Natural killer cell (primary cell): ENCODE measurements around the gene KRI1. TPM values are rescaled to one million over a fixed set of nuclear protein-coding genes. Genes with fewer than 3 reads are reported as not detected.
A peak's percentile ranks its signal among the peaks of the same experiment; 100 is the strongest.
"Not testable (repeated sequence)": the region's sequence is repeated elsewhere in the genome, so short reads cannot be mapped to it uniquely, and the experiment has no call there.

Experiments used
- ATAC-seq, 3 donors: fragments of 150-1000 bp in 2 of 3; fragments of 200-7000 bp in 1 of 3; cut with Tn5 transposase; 1 replicate in 1 of 3; 2 replicates in 2 of 3; pipeline ENCODE4 v1.10.0; 2021; ENCODE audit warnings: mild to moderate bottlenecking in 2 of 3, moderate library complexity in 2 of 3
- DNase-seq, 2 donors: peaks; one replicate each; pipeline versions ENCODE4 v3.0.0 to v3.0.0-alpha.2; 2013 to 2021; ENCODE audit warnings: mixed read lengths in 1 of 2
- H3K27ac ChIP-seq: one replicate; pipeline ENCODE4 v1.5.1; 2013; ENCODE audit warnings: mild to moderate bottlenecking, low read length
- H3K27me3 ChIP-seq: one replicate; pipeline ENCODE4 v1.6.1; 2013; ENCODE audit warnings: low read length; ENCODE audit not compliant: control insufficient read depth, insufficient read depth
- H3K36me3 ChIP-seq: one replicate; pipeline ENCODE4 v1.6.1; 2013; ENCODE audit warnings: low read length; ENCODE audit not compliant: control insufficient read depth, insufficient read depth
- H3K4me1 ChIP-seq: one replicate; pipeline ENCODE4 v1.6.1; 2013; ENCODE audit warnings: low read length; ENCODE audit not compliant: control insufficient read depth, insufficient read depth
- H3K4me3 ChIP-seq: one replicate; pipeline ENCODE4 v1.5.1; 2013; ENCODE audit warnings: low read length
- H3K9me3 ChIP-seq: one replicate; pipeline ENCODE4 v1.6.1; 2013; ENCODE audit warnings: low read length; ENCODE audit not compliant: control insufficient read depth, insufficient read depth
- H3K27ac Mint-ChIP-seq, 2 donors: one replicate each; pipeline ENCODE4 v1.8.0; 2022; ENCODE audit warnings: mild to moderate bottlenecking in 2 of 2, mixed read lengths in 2 of 2, moderate library complexity in 1 of 2
- H3K27me3 Mint-ChIP-seq, 2 donors: one replicate each; pipeline ENCODE4 v1.8.0; 2022; ENCODE audit warnings: low read depth in 2 of 2, mixed read lengths in 2 of 2
- H3K36me3 Mint-ChIP-seq: one replicate; pipeline ENCODE4 v1.8.0; 2022; ENCODE audit warnings: mixed read lengths
- H3K4me1 Mint-ChIP-seq, 2 donors: one replicate each; pipeline ENCODE4 v1.8.0; 2022; ENCODE audit warnings: mixed read lengths in 2 of 2
- H3K4me3 Mint-ChIP-seq: one replicate; pipeline ENCODE4 v1.8.0; 2022; ENCODE audit warnings: mild to moderate bottlenecking, moderate library complexity, mixed read lengths
- H3K9me3 Mint-ChIP-seq, 2 donors: one replicate each; pipeline ENCODE4 v1.8.0; 2022; ENCODE audit warnings: mixed read lengths in 2 of 2
- WGBS: methylation state at CpG from one replicate; pipeline ENCODE4 v1.1.7; 2013; ENCODE audit warnings: missing lambda C conversion rate; ENCODE audit not compliant: insufficient coverage; 5-methylcytosine and 5-hydroxymethylcytosine counted together
- intact Hi-C: fragments of 100-400 bp; cut with micrococcal nuclease; formaldehyde crosslinking; loops from one replicate; pipeline ENCODE4 v1.14.2; 2022
- total RNA-seq, 4 donors: library from RNA; stranded (reverse); fragments of 120-200 nt in 1 of 4; gene quantifications; one replicate each; pipeline versions ENCODE4 v1.2.3 to v1.2.4, GENCODE V29; 2013 to 2022
- TF ChIP-seq, protein P1 (sequence below): fragments of 200-600 bp; IDR thresholded peaks from one replicate; pipeline ENCODE4 v1.8.0; 2022; ENCODE audit warnings: antibody characterized with exemption

The KRI1 gene
- total RNA-seq, 3 donors from 2014 or later (not counting 1 experiment from before 2014, with no cell fraction given): 36.6 to 53.0 (median 49.5) TPM

DNA sequence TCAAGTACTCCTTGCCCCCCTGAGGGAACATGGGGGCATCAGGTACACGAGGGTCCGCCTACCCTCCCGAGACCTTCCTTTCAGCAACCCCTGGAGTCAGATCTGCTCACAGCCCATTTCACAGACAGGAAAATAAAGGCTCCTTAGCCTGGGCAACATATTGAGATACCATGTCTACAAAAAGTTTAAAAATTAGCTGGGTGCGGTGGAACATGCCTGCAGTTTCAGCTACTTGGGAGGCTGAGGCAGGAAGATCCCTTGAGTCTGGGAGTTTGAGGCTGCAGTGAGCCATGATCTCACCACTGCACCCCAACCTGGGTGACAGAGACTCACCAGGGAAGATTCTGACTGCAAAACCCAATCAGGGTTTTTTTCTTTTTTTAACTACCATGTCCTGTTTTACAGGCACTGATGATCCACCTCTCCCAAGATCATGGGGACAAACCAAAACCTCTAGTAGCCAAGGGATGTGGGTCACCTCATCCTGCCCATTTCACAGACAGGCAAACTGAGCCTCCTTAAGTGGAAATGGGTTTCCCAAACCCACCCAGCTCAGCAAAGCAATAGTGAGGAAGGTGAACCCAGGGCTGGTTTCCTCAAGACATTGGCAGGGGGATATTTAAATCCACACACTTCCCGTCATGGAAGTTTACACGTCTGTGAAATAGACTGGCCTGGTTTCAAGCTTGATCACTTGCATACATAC is 9.4 kb upstream of the KRI1 start:
- no peaks in the 10 kb centered on the region for H3K36me3 ChIP-seq
- H3K36me3 Mint-ChIP-seq: no peaks in the 10 kb centered on the region
- H3K27ac ChIP-seq: no peak overlapping the region
- TF ChIP-seq, protein P1, sequence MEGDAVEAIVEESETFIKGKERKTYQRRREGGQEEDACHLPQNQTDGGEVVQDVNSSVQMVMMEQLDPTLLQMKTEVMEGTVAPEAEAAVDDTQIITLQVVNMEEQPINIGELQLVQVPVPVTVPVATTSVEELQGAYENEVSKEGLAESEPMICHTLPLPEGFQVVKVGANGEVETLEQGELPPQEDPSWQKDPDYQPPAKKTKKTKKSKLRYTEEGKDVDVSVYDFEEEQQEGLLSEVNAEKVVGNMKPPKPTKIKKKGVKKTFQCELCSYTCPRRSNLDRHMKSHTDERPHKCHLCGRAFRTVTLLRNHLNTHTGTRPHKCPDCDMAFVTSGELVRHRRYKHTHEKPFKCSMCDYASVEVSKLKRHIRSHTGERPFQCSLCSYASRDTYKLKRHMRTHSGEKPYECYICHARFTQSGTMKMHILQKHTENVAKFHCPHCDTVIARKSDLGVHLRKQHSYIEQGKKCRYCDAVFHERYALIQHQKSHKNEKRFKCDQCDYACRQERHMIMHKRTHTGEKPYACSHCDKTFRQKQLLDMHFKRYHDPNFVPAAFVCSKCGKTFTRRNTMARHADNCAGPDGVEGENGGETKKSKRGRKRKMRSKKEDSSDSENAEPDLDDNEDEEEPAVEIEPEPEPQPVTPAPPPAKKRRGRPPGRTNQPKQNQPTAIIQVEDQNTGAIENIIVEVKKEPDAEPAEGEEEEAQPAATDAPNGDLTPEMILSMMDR: no peak
- no peak for DNase-seq
- no peak overlapping the region for H3K4me3 ChIP-seq
- H3K27me3 ChIP-seq: no peaks in the 10 kb centered on the region
- H3K27me3 Mint-ChIP-seq: no peaks in the 10 kb centered on the region
- H3K9me3 Mint-ChIP-seq: no peaks in the 10 kb centered on the region
- H3K4me1 ChIP-seq: peaks cover 8% of the 10 kb centered on the region
- WGBS: 82% methylated on average over 6 of the region's 6 CpGs
- H3K4me1 Mint-ChIP-seq: peaks cover 6 to 11% of the 10 kb centered on the region in 2 donors
- no peak for ATAC-seq
- intact Hi-C loops: no loop called here
- no peaks in the 10 kb centered on the region for H3K9me3 ChIP-seq
- no peak overlapping the region for H3K27ac Mint-ChIP-seq
- H3K4me3 Mint-ChIP-seq: no peak overlapping the region

DNA sequence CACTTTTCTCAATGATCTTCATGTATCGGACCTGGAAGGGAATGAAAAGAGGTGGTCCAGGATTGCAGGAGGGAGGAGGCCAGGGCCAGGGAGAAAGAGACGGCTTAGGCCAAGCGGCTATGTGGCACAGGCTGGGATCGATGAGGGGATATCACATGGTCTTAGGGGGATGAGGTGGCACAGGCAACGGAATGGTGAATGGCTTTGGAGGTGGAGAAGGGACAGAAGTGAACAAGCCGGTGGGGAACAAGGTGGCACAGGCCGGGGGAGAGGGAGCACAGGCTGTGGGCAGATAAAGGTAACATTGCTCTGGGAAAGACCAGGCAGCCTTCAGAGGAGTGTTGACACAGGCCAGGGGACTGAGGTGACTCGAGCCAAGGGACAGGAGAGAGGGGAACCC is 8.7 kb upstream of the KRI1 start:
- no peak for DNase-seq
- H3K27me3 ChIP-seq: no peaks in the 10 kb centered on the region
- H3K4me3 ChIP-seq: no peak overlapping the region
- Mint-ChIP-seq H3K27me3 (no peaks in the 10 kb centered on the region), H3K9me3 (no peaks in the 10 kb centered on the region), H3K36me3 (no peaks in the 10 kb centered on the region), H3K4me1 (peaks cover 8 to 13% of the 10 kb centered on the region in 2 donors), H3K4me3 (no peak overlapping the region), H3K27ac (no peak overlapping the region)
- intact Hi-C loops: no loop called here
- no peaks in the 10 kb centered on the region for H3K36me3 ChIP-seq
- 90% methylated on average over 8 of the region's 8 CpGs for WGBS
- peaks cover 11% of the 10 kb centered on the region for H3K4me1 ChIP-seq
- TF ChIP-seq, protein P1: no peak
- no peak for ATAC-seq
- no peak overlapping the region for H3K27ac ChIP-seq
- H3K9me3 ChIP-seq: no peaks in the 10 kb centered on the region

DNA sequence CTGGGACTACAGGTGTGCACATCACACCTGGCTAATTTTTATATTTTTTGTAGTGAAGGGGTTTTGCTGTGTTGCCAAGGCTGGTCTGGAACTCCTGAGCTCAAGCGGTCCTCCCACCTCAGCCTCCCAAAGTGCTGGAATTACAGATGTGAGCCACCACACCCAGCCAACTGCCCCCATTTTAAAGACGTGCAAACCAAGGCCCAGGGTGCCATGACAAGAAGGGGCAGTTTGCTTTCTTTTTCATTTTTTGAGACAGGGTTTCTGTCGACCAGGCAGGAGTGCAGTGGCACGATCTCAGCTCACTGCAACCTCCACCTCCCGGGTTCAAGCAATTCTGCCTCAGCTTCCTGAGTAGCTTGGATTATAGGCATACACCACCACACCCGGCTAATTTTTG is 8.0 kb upstream of the KRI1 start:
- H3K4me3 ChIP-seq, H3K27ac ChIP-seq, H3K27ac Mint-ChIP-seq, DNase-seq, H3K36me3 Mint-ChIP-seq, H3K4me3 Mint-ChIP-seq, intact Hi-C loops, ATAC-seq, H3K9me3 Mint-ChIP-seq, H3K27me3 Mint-ChIP-seq, H3K9me3 ChIP-seq, H3K36me3 ChIP-seq, H3K27me3 ChIP-seq: not testable (repeated sequence)
- H3K4me1 Mint-ChIP-seq: peaks cover 14 to 19% of the 10 kb centered on the region in 2 donors
- peaks cover 15% of the 10 kb centered on the region for H3K4me1 ChIP-seq
- WGBS: 96% methylated on average over 6 of the region's 6 CpGs

DNA sequence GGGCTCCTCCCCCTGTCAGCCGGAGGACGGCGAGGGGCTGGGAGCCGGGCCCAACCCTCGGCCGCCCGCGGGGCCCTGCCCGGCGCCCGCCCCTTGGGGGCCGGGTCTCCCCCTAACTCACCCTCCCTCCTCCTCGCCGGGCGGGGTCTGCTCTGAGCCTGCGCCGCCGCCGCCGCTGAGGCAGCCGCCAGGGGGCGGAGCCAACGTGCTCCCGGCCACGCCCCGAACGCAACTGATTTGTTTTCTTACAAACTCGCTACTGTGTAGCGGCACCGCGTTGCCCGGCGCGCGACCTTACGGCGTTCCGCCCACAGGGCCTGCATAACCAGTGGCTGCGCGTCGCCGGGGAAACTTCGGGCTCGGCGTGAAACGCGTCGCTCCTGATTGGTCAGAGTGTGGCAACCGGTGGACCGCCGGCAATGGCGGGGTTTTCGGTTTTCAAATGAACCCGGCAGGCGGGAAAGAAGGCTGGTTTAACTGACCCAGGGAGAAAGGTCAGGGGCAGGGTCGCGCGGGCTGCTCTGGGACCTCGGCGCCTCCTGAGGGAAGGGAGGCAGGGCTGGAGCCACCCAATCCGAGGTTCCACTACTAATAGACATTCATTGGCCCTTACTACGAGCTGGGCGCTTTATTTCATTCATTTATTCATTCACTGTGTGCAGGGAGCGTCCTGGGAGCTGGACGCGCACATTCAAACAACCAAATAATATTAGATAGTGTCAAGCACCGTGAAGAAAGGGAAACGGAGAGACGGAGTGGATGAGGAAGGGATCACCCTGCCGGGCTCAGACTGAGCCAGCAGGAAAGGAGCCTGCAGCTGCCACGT is 3.2 kb upstream of the KRI1 start, which contains the start of gene CDKN2D:
TSS of gene CDKN2D (minus strand) at position 154 of the 826 bp plus-strand sequence. CDS start 326 bp downstream, outside the sequence.
- Histone ChIP-seq H3K27me3 (no peaks in the 10 kb centered on the region), H3K4me1 (peaks cover 48% of the 10 kb centered on the region), H3K27ac (peak within 1 kb of the TSS; percentile 93), H3K36me3 (peaks cover 5% of the 10 kb centered on the region), H3K4me3 (peak within 1 kb of the TSS; percentile 99), H3K9me3 (no peaks in the 10 kb centered on the region)
- TF ChIP-seq, protein P1: no peak
- H3K9me3 Mint-ChIP-seq: no peaks in the 10 kb centered on the region
- peak within 1 kb of the TSS; percentile 93 to 100 for H3K27ac Mint-ChIP-seq
- no peaks in the 10 kb centered on the region for H3K36me3 Mint-ChIP-seq
- peak within 1 kb of the TSS; percentile 96 for H3K4me3 Mint-ChIP-seq
- no peaks in the 10 kb centered on the region for H3K27me3 Mint-ChIP-seq
- 0% methylated on average over 68 of the region's 71 CpGs for WGBS
- peak; percentile 68 to 88 (median 71) for ATAC-seq
- DNase-seq: peak; percentile 100
- intact Hi-C loops: loop anchor here (5.0 kb wide), 2 partner anchors 83 to 137 kb away; partner anchors contain the start of gene ILF3
- peaks cover 53 to 60% of the 10 kb centered on the region in 2 donors for H3K4me1 Mint-ChIP-seq
